ENCODE results near the gene ADAMTS14. TPM values are rescaled to one million over a fixed set of nuclear protein-coding genes. Genes with fewer than 3 reads are reported as not detected.

ADAMTS14 gene
- total RNA-seq, 1 donor from 2014 or later, result 0.53 TPM

DNA sequence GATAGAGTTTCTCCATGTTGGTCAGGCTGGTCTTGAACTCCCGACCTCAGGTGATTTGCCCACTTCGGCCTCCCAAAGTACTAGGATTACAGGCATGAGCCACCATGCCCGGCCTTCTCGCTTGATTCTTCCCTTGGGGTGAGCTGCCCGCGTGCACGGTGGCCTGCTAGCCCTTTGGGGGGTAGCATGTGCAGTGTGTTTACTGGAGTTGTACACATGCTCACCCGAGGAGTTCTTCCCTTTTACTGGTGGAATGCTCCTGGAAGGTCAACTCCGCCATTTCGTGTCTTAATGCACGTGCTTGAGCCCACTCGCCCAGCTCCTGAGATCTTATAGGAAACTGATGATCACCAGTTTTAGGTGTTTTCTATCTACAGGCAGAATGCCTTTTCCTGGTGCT is 17.0 kb upstream of the ADAMTS14 start:
- Histone ChIP-seq H3K27me3 (ENCODE audit: low read depth) (no peaks in the 10 kb centered on the region), H3K36me3 (no peaks in the 10 kb centered on the region), H3K27ac (no peak overlapping the region), H3K9me3 (no peaks in the 10 kb centered on the region), H3K4me1 (no peaks in the 10 kb centered on the region), H3K4me3 (no peak overlapping the region)
- ATAC-seq, result no peak
- intact Hi-C loops (cut with DNase I), result no loop called here
- TF ChIP-seq, protein P1, sequence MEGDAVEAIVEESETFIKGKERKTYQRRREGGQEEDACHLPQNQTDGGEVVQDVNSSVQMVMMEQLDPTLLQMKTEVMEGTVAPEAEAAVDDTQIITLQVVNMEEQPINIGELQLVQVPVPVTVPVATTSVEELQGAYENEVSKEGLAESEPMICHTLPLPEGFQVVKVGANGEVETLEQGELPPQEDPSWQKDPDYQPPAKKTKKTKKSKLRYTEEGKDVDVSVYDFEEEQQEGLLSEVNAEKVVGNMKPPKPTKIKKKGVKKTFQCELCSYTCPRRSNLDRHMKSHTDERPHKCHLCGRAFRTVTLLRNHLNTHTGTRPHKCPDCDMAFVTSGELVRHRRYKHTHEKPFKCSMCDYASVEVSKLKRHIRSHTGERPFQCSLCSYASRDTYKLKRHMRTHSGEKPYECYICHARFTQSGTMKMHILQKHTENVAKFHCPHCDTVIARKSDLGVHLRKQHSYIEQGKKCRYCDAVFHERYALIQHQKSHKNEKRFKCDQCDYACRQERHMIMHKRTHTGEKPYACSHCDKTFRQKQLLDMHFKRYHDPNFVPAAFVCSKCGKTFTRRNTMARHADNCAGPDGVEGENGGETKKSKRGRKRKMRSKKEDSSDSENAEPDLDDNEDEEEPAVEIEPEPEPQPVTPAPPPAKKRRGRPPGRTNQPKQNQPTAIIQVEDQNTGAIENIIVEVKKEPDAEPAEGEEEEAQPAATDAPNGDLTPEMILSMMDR (IDR thresholded peaks at IDR 0.05), result no peak
- DNase-seq, result no peak

GRCh38 chr10:70656489-70656888 is 15.8 kb upstream of the ADAMTS14 start:
- peak; percentile 31 to 88 for ATAC-seq
- Histone ChIP-seq H3K27me3 (ENCODE audit: low read depth) (no peaks in the 10 kb centered on the region), H3K27ac (no peak overlapping the region)

DNA sequence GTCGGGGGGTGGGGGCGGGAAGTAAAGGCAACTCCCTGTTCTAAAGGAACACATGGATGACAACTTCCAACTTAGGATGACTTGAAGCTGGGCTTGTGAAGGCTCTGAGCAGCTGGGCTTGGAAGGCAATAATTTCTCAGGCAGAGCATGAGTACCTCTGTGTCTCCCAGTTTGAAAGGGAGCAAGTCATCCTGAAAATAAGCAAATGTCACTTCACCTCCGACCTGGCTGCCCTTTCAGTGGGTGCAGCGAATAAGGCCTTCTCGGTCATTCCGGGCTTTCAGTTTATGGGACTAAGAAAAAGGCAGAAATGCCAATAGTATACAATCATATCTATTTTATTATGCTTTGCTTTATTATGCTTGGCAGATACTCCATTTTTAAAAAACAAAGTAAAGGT is 15.3 kb upstream of the ADAMTS14 start:
- TF ChIP-seq, protein P1 (IDR thresholded peaks at IDR 0.05), result no peak

More at GRCh38 chr10:70656489-70656888, 15.8 kb upstream of the ADAMTS14 start:
- Histone ChIP-seq H3K4me1 (no peaks in the 10 kb centered on the region), H3K9me3 (no peaks in the 10 kb centered on the region), H3K36me3 (no peaks in the 10 kb centered on the region), H3K4me3 (no peak overlapping the region)
- DNase-seq, result no peak
- TF ChIP-seq, protein P1 (IDR thresholded peaks at IDR 0.05), result no peak
- intact Hi-C loops (cut with DNase I), result no loop called here

DNA sequence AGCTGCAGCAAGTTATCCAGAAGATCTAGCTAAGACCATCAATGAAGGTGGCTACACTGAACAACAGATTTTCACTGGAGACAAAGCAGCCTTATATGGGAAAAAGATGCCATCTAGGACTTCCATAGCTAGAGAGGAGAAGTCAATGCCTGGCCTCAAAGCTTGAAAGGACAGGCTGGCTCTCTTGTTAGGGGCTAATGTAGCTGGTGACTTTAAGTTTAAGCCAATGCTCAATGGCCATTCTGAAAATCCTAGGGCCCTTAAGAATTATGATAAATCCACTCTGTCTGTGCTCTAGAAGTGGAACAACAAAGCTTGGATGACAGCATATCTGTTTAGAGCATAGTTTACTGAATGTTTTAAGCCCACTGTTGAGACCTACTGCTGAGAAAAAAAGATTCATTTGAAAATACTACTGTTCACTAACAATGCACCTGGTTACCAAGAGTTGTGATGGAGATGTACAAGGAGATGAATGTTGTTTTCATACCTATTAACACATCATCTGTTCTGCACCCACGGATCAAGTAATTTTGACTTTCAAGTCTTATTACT is 13.6 kb upstream of the ADAMTS14 start:
- Histone ChIP-seq H3K27ac (no peak overlapping the region), H3K27me3 (ENCODE audit: low read depth) (no peaks in the 10 kb centered on the region), H3K4me3 (no peak overlapping the region), H3K4me1 (no peaks in the 10 kb centered on the region), H3K36me3 (no peaks in the 10 kb centered on the region), H3K9me3 (no peaks in the 10 kb centered on the region)
- ATAC-seq, result no peak
- intact Hi-C loops (cut with DNase I), result no loop called here
- no peak for DNase-seq
- TF ChIP-seq, protein P1 (IDR thresholded peaks at IDR 0.05), result no peak

More for the DNA sequence above, 15.3 kb upstream of the ADAMTS14 start:
- Histone ChIP-seq H3K4me1 (no peaks in the 10 kb centered on the region), H3K27ac (no peak overlapping the region), H3K9me3 (no peaks in the 10 kb centered on the region), H3K36me3 (no peaks in the 10 kb centered on the region), H3K27me3 (ENCODE audit: low read depth) (no peaks in the 10 kb centered on the region), H3K4me3 (no peak overlapping the region)
- intact Hi-C loops (cut with DNase I), result no loop called here
- no peak for DNase-seq
- no peak for ATAC-seq

DNA sequence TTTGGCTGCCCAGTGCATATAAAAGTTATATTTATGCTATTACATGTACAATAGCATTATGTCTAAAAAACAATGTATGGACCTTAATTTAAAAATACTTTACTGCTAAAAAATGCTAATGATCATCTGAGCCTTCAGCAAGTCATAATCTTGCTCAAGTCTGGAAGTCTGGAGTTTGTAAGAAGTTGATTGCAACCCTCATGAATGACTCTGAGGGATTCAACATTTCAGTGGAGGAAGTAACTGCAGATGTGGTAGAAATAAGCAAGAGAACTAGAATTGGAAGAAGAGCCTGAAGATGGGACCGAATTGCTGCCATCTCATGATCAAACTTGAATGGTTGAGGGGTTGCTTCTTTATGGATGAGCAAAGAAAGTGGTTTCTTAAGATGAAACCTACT is 13.0 kb upstream of the ADAMTS14 start:
- no peak for ATAC-seq
- Histone ChIP-seq H3K9me3 (no peaks in the 10 kb centered on the region), H3K4me1 (no peaks in the 10 kb centered on the region), H3K27me3 (ENCODE audit: low read depth) (no peaks in the 10 kb centered on the region), H3K36me3 (no peaks in the 10 kb centered on the region), H3K4me3 (no peak overlapping the region), H3K27ac (no peak overlapping the region)
- DNase-seq, result no peak
- intact Hi-C loops (cut with DNase I), result no loop called here
- TF ChIP-seq, protein P1 (IDR thresholded peaks at IDR 0.05), result no peak

Measured in lower lobe of right lung (tissue), 2 donors.